GM18517 (cell line): ENCODE data around the gene MLH3.

ENCODE experiments used
- ATAC-seq: cut with Tn5 transposase; IDR thresholded peaks from one replicate; pipeline ENCODE4 v1.9.1; 2021; ENCODE audit warnings: mild to moderate bottlenecking, moderate library complexity; ENCODE audit not compliant: unreplicated experiment

MLH3 gene

DNA sequence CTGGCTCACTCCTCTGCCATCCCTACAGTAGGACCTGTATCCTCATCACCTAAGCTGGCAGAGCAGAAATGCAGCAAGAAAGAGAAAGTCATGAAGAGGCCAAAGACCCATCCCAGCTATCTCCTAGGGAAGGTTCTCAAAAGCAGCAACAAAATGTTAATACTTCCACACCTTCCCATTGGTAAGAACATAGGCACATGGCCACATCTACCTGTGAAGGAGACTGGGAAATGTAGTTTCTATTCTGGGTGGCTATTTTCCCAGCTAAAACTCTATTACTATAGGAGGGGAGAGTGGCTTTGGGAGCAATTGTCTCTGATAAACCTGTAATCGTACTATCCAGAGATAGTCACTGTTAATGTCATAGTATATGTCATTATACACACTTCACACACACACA, 62.3 kb downstream of the MLH3 start:
- ATAC-seq = no peak

DNA sequence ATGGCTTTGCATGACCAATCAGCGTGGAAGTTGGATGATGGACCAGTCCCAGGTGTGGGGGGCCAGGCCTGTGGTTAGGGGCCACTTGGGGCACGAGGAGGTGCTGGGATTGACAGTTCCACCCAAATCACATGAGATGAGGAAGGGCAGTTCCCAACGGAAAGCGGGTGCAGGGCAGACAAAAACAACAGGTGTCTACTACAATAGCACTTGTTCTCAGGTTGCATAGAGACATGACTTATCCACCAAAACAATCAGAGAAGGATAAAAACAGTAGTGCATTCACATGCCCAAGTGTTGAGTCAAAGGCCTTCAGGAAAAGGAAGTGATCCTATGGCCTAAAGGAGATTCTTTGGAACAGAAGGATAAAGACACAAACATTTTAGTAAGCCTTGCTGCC, 63.1 kb downstream of the MLH3 start:
- no peak for ATAC-seq

- ATAC-seq = no peak
Measured at GRCh38 chr14:74985806-74986205, 65.5 kb downstream of the MLH3 start.

DNA sequence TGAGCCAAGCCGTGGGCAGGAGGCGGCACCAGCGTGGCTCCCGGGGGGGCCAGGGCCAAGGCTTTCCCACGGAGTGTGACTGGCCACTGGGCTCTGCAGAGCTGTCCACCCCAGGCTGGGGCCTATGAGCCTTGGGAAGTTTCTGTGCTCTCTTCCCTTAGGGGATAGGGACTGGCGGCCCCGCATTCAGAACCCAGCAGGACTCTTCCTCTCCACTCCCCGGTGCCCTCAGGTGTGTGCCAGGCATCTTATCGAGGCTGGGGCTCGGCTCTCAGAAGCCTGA, 66.3 kb downstream of the MLH3 start:
- ATAC-seq = no peak

DNA sequence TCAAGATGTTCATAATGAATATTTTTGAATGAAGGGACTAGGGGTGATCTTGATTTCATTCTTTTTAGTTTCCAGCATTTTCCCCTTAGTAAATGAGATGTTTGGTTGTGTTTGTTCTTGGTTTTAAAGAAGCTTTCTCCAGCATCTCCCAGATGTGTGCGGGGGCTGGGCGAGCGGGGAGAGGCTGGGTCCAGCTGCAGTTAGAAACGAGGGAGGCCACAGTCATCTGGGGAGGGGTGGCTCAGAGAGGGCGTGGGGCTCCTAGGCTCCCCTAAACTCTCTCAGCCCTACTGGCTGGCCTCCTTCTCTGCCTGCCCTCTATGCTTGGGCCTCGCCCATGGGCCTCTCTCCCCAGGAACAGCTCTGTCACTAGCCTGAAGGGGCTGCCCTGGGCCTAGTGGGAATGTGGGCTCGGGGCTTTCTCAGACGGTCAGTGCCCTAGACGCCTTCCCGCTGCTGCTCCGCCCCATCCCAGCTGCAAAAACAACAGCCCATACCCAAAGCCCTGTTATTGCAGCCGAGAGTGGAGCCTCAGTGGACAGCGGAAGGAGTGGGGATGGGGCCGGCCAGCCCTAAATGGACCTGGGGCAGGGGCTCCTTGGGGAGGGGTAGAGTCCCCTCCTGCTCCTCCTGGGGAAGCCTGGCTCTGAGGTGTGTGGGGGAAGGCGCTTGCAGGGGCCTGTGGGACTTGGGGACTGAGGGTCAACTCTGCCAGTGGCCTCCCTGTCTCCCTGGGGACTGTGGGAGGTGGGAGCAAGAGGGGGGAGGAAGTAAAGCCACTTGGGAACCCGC, 66.8 kb downstream of the MLH3 start:
- no peak for ATAC-seq

GRCh38 chr14:74983343-74983742, 67.9 kb downstream of the MLH3 start:
- ATAC-seq = no peak

DNA sequence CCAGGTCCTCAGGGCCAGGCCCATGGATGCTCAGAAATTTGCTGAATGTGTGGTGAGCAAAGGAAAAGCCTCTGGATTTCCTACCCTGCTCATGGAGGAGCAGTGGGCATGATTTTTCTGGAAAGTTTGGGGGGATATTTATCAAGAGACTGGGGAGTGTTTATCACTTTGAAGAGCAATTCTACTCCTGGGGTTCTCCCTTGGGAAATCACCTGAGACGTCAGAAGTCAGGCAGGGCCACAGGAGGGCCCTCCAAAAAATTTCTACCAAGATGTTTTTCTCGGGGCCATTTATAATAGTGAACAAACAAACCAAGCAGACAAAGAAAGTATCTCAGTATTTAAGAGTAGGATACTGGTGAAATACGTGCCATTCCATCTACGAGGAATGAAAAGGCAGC, 68.6 kb downstream of the MLH3 start:
- ATAC-seq = no peak

GRCh38 chr14:74981833-74982232, 69.4 kb downstream of the MLH3 start:
- ATAC-seq = no peak

DNA sequence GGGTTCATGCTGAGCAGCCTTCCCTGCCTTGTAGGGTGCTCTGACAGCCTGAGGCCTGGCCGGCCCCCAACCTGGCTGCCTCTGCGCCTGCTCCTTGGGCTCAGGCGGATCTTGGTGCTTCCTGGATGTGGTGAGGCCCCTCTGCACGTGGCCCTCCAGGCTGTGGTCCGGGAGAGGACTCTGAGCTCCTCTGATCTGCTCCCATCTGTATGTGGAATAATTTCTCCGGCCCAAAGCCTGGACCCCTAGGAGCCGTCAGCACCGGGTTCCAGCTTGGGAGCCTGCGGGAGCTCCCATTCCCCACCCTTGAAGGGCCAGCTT, 69.8 kb downstream of the MLH3 start:
- no peak for ATAC-seq

DNA sequence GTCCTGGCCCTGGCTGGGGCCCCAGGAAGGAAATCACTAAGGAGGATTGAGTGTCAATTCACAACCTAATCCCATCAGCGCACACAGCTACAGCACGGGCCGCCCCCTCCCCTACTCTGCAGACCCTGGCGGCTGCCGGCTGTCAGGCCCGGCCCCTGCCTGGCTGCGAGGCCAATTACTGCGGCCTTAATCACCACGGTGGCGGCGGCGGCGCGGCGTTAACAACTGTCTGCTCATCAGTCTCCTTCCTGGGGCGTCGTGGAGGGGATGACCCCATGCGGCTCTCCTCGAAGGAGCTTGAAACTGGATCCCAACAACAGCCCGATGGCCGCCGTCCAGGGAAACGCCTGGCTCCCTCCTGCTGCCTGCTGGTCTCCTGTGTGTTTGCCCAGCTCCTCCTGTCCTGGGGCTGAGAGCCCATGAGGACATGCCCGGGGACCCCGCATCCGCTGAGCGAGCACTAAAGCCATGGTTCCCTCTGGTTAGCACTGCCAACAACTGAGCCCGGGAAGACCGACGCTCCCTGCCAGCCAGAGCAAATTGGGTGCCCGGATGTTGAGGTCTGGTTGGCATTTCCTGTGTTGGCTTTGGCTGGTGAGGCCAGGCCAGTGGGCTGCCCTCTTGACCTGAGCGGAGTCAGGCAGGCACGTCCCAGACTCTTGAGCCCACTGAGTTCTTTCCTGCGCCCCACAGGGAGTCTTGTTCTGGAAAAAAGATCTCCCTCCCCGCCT, 70.4 kb downstream of the MLH3 start:
- no peak for ATAC-seq

- ATAC-seq = no peak
Measured at GRCh38 chr14:74980398-74980730, 70.9 kb downstream of the MLH3 start.

DNA sequence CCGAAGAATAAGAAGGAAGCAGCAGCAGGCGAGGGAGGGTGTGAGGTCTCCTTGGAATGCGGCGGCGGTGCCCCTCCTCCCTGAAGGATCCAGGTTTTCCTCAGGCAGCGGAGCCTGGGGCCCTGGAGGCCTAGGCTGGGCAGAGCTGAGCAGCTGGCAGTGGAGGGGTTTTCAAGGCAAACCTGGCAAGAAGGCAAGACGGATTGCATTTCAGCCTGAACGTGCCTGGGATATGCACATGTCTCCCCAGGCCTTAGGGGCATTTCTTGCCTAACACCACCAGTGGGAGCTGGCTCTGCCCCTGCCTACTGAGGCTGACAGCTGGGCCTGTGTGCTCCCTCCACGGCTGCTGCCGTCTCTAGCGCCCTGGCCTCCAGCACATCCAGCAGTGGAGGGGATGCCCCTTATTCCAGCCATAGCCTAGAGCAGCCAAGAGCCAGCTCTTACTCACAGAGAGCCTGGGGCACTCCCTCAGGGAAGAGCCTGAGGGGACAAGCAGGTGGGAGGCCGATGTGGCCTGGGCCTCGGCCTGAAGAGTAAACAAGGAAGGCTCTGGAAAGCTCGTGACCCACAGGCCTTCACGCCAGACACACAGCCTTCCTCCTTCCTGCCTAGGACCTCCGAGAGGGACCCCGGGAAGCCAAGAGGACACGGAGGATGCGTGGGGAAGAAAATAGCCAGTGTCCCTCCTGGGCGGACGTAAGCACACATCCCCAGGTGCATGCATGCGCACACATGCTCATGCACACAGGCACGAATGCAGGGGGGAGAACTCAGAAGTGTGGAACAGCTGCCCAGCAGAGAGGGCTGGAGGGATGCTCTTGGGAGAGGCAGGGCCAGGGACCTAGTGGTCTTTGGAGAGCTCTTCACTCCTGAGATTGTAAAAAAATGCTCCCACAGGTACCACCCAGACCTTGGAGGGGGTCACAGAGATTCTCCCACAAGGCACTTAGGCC, 71.5 kb downstream of the MLH3 start:
- ATAC-seq = no peak

DNA sequence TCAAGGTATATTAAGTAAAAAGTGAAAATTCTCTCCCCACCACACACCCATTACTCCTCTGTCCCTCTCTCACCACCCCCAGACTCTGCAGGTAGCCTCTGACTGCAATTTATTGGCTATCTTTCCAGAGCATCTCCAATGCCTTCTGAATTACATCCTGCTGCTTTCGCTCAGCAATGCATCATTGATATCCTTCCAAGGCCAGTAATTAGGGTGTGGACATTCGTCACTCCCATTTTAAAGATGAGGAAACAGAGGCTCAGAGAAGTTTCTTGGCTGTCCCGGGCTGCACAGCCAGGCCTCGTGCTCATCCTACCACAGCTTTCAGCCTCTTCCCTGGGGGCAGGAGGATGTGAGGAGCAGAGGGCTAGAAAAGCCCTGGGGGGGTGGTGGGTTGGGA, 72.2 kb downstream of the MLH3 start:
- no peak for ATAC-seq

DNA sequence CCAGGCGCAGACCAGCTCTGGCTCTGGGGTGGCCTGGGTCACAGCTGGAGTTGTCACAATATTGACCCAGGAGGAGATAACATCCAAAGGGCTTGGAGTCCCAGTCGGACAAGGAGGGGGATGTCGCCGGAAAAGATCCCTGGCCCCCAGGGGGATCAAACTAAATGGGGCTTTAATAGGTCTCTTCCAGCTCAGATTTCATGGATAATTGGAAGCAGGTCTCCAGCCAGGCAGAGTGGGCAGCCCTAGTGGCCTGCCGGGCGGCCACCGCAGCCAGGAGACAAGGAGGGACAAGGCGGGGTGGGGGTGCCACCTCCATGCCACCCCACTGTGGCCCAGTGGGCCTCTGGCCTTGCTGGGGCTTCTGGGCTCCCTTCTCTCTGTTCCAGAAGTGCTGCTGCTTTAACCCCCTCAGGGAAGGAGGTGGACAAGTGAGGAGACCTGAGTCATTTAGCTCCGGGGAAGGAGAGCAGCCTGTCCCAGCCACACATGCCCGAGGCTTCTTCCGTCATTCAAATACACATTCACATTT, 72.8 kb downstream of the MLH3 start:
- ATAC-seq = no peak

DNA sequence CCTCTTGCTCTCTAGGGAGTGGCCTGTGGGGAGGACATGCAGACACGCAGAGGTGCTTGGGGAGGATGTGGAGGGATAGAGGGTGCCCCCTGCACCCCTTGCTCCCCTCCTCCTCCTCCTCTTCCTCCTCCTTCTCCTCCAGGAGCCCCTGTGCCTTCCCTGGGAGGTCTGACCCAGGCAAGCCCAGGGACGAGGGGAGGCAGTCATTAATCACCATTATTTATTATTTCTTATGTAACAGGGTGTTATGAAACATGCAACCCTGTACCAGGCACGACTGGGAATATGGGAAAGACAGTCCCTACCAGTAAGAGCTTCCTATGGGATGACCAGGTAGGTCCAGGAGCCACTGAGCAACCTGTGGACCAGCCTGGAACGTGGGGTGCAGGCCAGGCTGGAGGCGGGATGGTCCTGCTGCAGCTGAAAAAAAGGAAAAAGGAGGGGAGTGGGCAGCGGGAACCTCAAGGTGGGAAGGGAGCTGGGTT, 73.3 kb downstream of the MLH3 start:
- ATAC-seq = no peak

DNA sequence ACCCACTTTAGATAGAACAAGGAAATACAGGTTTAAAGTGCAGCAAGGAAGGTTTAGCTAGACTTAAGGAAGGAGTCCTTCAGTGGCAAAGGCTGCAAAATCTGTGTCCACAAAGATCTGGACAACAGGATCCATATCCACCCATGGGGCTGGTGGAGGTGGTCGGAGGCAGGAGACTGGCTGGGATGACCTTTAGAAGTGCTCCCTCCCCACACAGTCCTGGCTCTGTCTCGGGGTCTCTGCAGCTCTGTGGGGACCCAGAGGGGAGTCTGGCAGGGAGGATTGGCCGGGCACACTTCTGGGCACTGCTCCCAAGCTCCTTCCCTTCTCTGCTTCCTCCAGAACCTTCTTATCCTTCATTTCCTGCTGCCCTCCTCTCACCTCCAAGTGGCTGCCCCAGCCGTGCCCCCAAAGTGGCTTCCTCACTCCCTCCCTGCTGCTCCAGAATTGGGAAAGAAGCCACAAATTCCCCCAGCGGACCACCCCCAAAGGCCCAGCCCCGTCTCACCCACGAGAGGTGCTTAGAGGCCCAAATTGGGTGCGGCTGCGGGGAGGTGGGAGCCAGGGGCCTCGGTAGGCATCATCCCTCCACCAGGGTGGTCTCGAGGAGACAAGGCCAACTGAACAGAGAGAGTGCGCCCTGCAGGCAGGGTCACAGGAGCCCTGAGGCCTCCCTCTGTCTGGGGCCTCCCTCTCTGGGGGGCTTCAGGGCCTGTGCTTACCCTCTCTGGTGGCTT, 73.9 kb downstream of the MLH3 start:
- no peak for ATAC-seq

- ATAC-seq = no peak
Measured at GRCh38 chr14:74976264-74977113, 74.8 kb downstream of the MLH3 start.

- ATAC-seq = no peak
Measured at GRCh38 chr14:74975059-74975810, 76.0 kb downstream of the MLH3 start.

- no peak for ATAC-seq
Measured at GRCh38 chr14:74974364-74975058, 76.8 kb downstream of the MLH3 start.
